ENCODE results near the gene RNASEH2A. TPM values are rescaled to one million over a fixed set of nuclear protein-coding genes. Genes with fewer than 3 reads are reported as not detected.

Gene RNASEH2A
- total and polyA plus RNA-seq, 2 of the 13 experiments (the other 11 are each of a cell fraction or from before 2014, with no cell fraction given), result 25.1 to 35.8 TPM

GRCh38 chr19:12806242-12807081, at the start of gene RNASEH2A (continued):
- peak; percentile 94 for TF ChIP-seq ZNF407 (CRISPR knock-in tag; IDR thresholded peaks at IDR 0.05; ENCODE audit: not compliant biosample characterization)
- TF ChIP-seq ZNF546 (CRISPR knock-in tag; conservative IDR thresholded peaks at IDR 0.05), result 0 out of 2 replicates have a peak, but pooled peaks have one; percentile 72
- TF ChIP-seq HHEX (CRISPR knock-in tag; IDR thresholded peaks at IDR 0.05), result no peak
- TF ChIP-seq TBX3 (IDR thresholded peaks at IDR 0.05; ENCODE audit: borderline replicate concordance), result no peak
- TF ChIP-seq PHF8 (CRISPR knock-in tag; IDR thresholded peaks at IDR 0.05), result peak; percentile 92
- no peak for TF ChIP-seq PRMT3 (CRISPR knock-in tag; IDR thresholded peaks at IDR 0.05; ENCODE audit: borderline replicate concordance, low read depth)
- no peak for TF ChIP-seq SMAD9 (CRISPR knock-in tag; IDR thresholded peaks at IDR 0.05)
- 0 out of 2 replicates have a peak, but pooled peaks have one; percentile 34 for TF ChIP-seq ZNF317 (CRISPR knock-in tag; IDR thresholded peaks at IDR 0.05)
- TF ChIP-seq ZEB1 (IDR thresholded peaks at IDR 0.05; ENCODE audit: insufficient replicate concordance, low read depth), result peak; percentile 52
- peak; percentile 90; the same call in 1 of the 2 replicates for TF ChIP-seq ERF (CRISPR knock-in tag; IDR thresholded peaks at IDR 0.05)
- no peak for TF ChIP-seq ZBTB21 (CRISPR knock-in tag; IDR thresholded peaks at IDR 0.05)
- TF ChIP-seq TFAP4 (IDR thresholded peaks at IDR 0.05; ENCODE audit: borderline replicate concordance, low read depth), result 0 out of 2 replicates have a peak, but pooled peaks have one; percentile 60
- TF ChIP-seq ZFP37 (CRISPR knock-in tag; IDR thresholded peaks at IDR 0.05; ENCODE audit: borderline replicate concordance), result no peak
- TF ChIP-seq ZBTB46 (CRISPR knock-in tag; IDR thresholded peaks at IDR 0.05; ENCODE audit: borderline replicate concordance), result no peak
- TF ChIP-seq ZNF775 (CRISPR knock-in tag; IDR thresholded peaks at IDR 0.05; ENCODE audit: borderline replicate concordance), result no peak
- TF ChIP-seq ZNF253 (CRISPR knock-in tag; IDR thresholded peaks at IDR 0.05; ENCODE audit: borderline replicate concordance), result no peak
- peak; percentile 89; the same call in 1 of the 2 replicates for TF ChIP-seq TGIF2 (CRISPR knock-in tag; IDR thresholded peaks at IDR 0.05)
- no peak for TF ChIP-seq SNRNP70 (IDR thresholded peaks at IDR 0.05; ENCODE audit: low read depth, low read length)
- TF ChIP-seq CHD2 (IDR thresholded peaks at IDR 0.05; ENCODE audit: low read depth, low read length), result no peak
